ENCODE measurements around the gene C11orf71. TPM values are rescaled to one million over a fixed set of nuclear protein-coding genes. Genes with fewer than 3 reads are reported as not detected.

Gene C11orf71
- total RNA-seq, 4 donors from 2014 or later: 9.7 to 13.3 (median 11.8) TPM

DNA sequence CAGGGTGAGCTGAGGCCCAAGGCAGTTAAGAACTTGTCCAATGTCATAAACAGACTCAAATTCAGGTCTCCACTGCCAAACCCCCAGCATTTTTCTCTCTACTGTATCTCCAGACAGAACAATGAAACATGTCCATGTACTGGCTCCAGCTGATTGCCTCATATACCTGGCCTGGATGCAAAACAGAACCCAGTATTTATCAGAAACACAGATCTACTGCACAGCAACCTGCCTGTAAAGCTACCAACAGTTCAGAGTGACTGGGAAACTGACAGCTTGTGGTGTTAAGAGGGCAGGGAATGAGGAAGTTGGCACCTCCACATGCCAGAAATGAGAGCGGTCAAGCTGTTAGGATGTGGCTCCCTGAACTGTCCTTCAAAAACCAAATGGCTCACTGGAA, 41.6 kb downstream of the C11orf71 start:
- no peak overlapping the region for H3K27ac ChIP-seq
- 42% methylated on average over 1 of the region's 1 CpG for WGBS
- H3K27me3 ChIP-seq: no peaks in the 10 kb centered on the region

DNA sequence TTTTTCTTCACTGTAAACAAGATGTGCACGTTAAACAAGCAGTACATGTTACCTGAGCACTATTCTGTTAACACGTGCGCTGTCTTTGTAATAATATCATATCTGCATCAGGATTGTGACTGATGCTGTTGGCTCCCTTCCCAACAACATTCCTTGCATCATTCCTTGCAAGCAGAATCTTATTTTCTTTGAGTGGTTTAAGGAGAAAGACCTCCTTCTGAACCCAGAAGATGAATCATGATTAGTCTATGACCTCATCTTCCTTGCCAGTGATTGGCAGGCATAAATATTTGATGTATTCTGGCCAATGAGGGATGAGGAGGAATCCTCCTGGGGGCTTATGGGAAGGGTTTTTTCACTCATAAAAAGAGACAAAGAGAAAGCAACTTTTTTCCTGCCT, 46.2 kb downstream of the C11orf71 start:
- no peak for DNase-seq (ENCODE audit: low spot score in 2 of 2)
- WGBS: 49% methylated on average over 3 of the region's 3 CpGs
- TF ChIP-seq EP300 (IDR thresholded peaks at IDR 0.05) (no peak), POLR2AphosphoS5 (IDR thresholded peaks at IDR 0.05) (no peak), POLR2A (IDR thresholded peaks at IDR 0.05) (no peak)
- TF ChIP-seq, protein P1, sequence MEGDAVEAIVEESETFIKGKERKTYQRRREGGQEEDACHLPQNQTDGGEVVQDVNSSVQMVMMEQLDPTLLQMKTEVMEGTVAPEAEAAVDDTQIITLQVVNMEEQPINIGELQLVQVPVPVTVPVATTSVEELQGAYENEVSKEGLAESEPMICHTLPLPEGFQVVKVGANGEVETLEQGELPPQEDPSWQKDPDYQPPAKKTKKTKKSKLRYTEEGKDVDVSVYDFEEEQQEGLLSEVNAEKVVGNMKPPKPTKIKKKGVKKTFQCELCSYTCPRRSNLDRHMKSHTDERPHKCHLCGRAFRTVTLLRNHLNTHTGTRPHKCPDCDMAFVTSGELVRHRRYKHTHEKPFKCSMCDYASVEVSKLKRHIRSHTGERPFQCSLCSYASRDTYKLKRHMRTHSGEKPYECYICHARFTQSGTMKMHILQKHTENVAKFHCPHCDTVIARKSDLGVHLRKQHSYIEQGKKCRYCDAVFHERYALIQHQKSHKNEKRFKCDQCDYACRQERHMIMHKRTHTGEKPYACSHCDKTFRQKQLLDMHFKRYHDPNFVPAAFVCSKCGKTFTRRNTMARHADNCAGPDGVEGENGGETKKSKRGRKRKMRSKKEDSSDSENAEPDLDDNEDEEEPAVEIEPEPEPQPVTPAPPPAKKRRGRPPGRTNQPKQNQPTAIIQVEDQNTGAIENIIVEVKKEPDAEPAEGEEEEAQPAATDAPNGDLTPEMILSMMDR (IDR thresholded peaks at IDR 0.05): no peak

More for the DNA sequence above, 41.6 kb downstream of the C11orf71 start:
- TF ChIP-seq POLR2AphosphoS5 (IDR thresholded peaks at IDR 0.05) (no peak), EP300 (IDR thresholded peaks at IDR 0.05) (no peak), POLR2A (IDR thresholded peaks at IDR 0.05) (no peak)
- TF ChIP-seq, protein P1 (IDR thresholded peaks at IDR 0.05): no peak
- no peak for DNase-seq (ENCODE audit: low spot score in 2 of 2)
- H3K4me3 ChIP-seq: no peak overlapping the region
- H3K36me3 ChIP-seq: no peaks in the 10 kb centered on the region
- no peaks in the 10 kb centered on the region for H3K9me3 ChIP-seq
- H3K4me1 ChIP-seq: peaks cover 8% of the 10 kb centered on the region

DNA sequence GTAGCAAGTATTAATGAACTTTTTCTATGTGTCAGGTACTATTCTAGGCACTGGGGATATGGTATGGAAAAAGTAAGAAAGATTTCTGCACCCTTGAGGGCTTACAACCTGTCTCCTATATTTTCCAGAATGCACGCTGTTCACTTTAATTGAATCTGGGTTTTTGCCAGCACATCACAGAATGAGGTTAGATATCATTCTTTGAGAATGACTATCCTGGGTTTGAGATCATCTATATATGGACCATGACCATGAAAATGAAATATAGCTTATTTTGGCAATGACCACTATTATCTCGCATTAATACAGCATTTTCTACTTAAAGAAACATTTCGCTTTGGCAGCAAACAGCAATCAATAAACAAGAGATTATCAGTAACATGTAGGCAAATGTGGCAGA, 46.9 kb downstream of the C11orf71 start:
- DNase-seq (ENCODE audit: low spot score in 2 of 2): no peak
- TF ChIP-seq EP300 (IDR thresholded peaks at IDR 0.05): no peak
- no peak for TF ChIP-seq POLR2AphosphoS5 (IDR thresholded peaks at IDR 0.05)
- TF ChIP-seq, protein P1 (IDR thresholded peaks at IDR 0.05): no peak
- no peak for TF ChIP-seq POLR2A (IDR thresholded peaks at IDR 0.05)
- 68% methylated on average over 3 of the region's 3 CpGs for WGBS
- Histone ChIP-seq H3K4me1 (peaks cover 8% of the 10 kb centered on the region), H3K27me3 (no peaks in the 10 kb centered on the region), H3K9me3 (no peaks in the 10 kb centered on the region), H3K4me3 (no peak overlapping the region), H3K27ac (no peak overlapping the region), H3K36me3 (no peaks in the 10 kb centered on the region)

More for the DNA sequence above, 46.2 kb downstream of the C11orf71 start:
- Histone ChIP-seq H3K27me3 (no peaks in the 10 kb centered on the region), H3K36me3 (no peaks in the 10 kb centered on the region), H3K9me3 (no peaks in the 10 kb centered on the region), H3K27ac (no peak overlapping the region), H3K4me3 (no peak overlapping the region), H3K4me1 (peaks cover 8% of the 10 kb centered on the region)

DNA sequence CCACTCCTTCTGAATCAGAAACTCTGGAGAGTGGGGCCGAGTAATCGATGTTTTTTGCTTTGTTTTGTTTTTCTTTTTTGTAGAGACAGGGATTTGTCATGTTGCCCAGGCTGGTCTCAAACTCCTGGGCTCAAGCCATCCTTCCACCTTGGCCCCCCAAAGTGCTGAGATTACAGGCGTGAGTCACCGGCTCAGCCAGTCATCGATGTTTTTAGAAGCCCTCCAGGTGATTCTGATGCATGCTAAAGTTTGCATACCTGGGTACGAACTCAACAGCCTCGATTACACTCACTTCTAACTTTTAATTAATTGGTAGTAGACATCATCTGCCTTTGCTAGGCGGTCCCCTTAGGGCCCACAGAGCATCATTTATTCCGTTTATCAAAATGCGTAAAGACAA, 50.3 kb downstream of the C11orf71 start:
- Histone ChIP-seq H3K27me3 (no peaks in the 10 kb centered on the region), H3K4me3 (no peak overlapping the region), H3K36me3 (no peaks in the 10 kb centered on the region), H3K4me1 (peaks cover 12% of the 10 kb centered on the region), H3K9me3 (no peaks in the 10 kb centered on the region), H3K27ac (no peak overlapping the region)
- TF ChIP-seq EP300 (IDR thresholded peaks at IDR 0.05) (no peak), POLR2AphosphoS5 (IDR thresholded peaks at IDR 0.05) (no peak), POLR2A (IDR thresholded peaks at IDR 0.05) (no peak)
- TF ChIP-seq, protein P1 (IDR thresholded peaks at IDR 0.05): no peak
- WGBS: 85% methylated on average over 10 of the region's 10 CpGs
- DNase-seq (ENCODE audit: low spot score in 2 of 2): no peak

Other genes starting within 250 kb of the C11orf71 start
- 100 to 1,000 TPM; 106 to 269 (median 210) TPM for gene NNMT, start 104.1 kb downstream of the C11orf71 start, total RNA-seq
- 10 to 100 TPM; 10.2 to 18.4 (median 16.9) TPM for gene RBM7, start 155 bp upstream of the C11orf71 start, total RNA-seq
- 100 to 1,000 TPM in 3 of 4 donors, 10 to 100 TPM in 1; 88.7 to 125 (median 109) TPM for gene REXO2, start 39.0 kb upstream of the C11orf71 start, total RNA-seq
- not detected for gene NXPE1, start 159.4 kb upstream of the C11orf71 start, total RNA-seq
- not detected for gene NXPE4, start 195.3 kb upstream of the C11orf71 start, total RNA-seq

Measured in suprapubic skin (tissue), 4 donors.